ENCODE data around the gene NHLRC4. TPM values are rescaled to one million over a fixed set of nuclear protein-coding genes. Genes with fewer than 3 reads are reported as not detected.

The NHLRC4 gene
- polyA plus RNA-seq, 1 of the 3 experiments (the other 2 are of a cell fraction), result 0.69 TPM

DNA sequence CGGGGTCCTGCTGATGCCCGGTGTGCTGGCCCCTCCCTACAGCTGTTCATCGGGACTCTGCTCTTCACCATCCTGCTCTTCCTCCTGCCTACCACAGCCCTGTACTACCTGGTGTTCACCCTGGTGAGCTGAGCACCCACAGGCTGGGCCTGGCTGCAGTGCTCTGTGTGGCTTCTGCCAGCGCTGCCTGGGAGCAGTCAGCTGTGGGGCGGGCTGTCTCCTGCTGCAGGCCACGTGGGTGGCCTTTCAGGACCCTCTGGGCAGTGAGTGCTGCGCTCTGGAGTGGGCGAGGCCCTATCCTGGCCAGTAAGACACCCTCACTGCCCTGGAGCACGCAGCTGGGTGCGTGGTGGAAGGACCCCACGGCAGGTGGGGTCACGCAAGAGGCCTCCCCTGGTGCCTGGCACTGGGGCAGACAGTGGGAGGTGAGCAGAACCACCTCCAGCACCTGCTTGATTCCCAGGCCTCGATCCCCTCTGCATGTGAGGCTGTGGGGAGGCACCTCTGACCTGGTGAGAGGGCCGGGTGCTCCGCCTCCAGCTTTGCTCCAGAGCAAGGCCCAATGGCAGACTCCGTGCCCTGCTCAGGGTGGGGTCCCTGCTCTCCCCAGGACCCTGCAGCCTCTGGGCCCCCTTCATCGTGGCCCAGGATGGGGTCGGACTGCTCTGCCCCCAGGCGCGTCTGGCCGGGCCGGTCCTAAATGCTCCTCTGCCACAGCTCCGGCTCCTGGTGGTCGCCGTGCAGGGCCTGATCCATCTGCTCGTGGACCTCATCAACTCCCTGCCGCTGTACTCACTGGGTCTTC lies 13.5 kb downstream of the NHLRC4 start (continued):
- TF ChIP-seq, protein P1, sequence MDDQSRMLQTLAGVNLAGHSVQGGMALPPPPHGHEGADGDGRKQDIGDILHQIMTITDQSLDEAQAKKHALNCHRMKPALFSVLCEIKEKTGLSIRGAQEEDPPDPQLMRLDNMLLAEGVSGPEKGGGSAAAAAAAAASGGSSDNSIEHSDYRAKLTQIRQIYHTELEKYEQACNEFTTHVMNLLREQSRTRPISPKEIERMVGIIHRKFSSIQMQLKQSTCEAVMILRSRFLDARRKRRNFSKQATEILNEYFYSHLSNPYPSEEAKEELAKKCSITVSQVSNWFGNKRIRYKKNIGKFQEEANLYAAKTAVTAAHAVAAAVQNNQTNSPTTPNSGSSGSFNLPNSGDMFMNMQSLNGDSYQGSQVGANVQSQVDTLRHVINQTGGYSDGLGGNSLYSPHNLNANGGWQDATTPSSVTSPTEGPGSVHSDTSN (IDR thresholded peaks at IDR 0.05), result no peak
- TF ChIP-seq TEAD4 (IDR thresholded peaks at IDR 0.05; ENCODE audit: borderline replicate concordance, insufficient read depth) (no peak), SIN3A (IDR thresholded peaks at IDR 0.05; ENCODE audit: borderline replicate concordance, low read depth, low read length) (no peak)

DNA sequence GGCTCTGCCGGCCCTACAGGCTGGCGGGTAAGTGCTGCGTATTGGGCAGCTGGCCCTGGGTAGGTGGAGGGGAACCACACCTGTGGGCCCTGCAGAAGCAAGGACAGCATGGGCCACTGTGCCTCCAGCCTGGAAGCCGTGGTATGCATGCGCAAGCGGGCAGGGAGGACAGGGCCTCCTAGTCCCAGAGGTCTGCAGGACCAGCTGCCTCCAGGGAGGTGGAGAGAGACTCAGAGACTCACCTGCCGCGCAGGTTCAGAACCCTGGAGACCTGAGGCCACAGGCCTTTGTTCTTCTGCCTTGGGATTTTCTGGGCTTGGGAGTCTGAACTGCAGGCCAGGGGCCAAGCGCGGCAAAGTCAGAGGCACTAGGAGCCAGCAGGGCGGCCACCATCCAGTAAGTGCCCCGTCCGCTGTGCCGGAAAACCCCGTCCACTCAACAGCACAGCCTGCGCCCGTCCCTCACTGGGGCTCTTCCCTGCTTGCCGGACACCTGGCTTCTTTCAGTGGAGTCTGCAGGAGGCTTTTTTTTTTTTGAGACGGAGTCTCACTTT lies 14.2 kb downstream of the NHLRC4 start:
- no peaks in the 10 kb centered on the region for H3K79me2 ChIP-seq (ENCODE audit: insufficient read depth)
- H3K9ac ChIP-seq, result no peak overlapping the region
- no peaks in the 10 kb centered on the region for H3K9me3 ChIP-seq
- ChIA-PET POLR2A (interaction anchor here (0.7 kb wide), 1 partner anchor 155 kb away, joined by 4 read pairs; no protein-coding TSS in a partner anchor), CTCF (interaction anchor here (1.0 to 1.2 kb wide), 3 partner anchors 34 to 80 kb away, joined by 3 read pairs; no protein-coding TSS in a partner anchor)
- H2AFZ ChIP-seq (ENCODE audit: low read depth), result no peak overlapping the region
- no peaks in the 10 kb centered on the region for H3K27me3 ChIP-seq (ENCODE audit: insufficient read depth)
- peaks cover 0 to 23% of the 10 kb centered on the region in 2 experiments for H3K36me3 ChIP-seq (replicated peaks in 1 of 2; ENCODE audit: control insufficient read depth in 1 of 2, insufficient read depth in 2 of 2, low read length in 1 of 2)
- no peak overlapping the region for H3K4me2 ChIP-seq
- no peak overlapping the region for H3K27ac ChIP-seq (ENCODE audit: low read depth in 2 of 2, low read length in 1 of 2)
- H3K4me3 ChIP-seq (ENCODE audit: low read depth in 2 of 2, low read length in 1 of 2), result no peak overlapping the region
- H3F3A ChIP-seq (replicated peaks; ENCODE audit: insufficient read depth), result no peaks in the 10 kb centered on the region
- TF ChIP-seq EZH2phosphoT487 (IDR thresholded peaks at IDR 0.05; ENCODE audit: borderline replicate concordance, low read depth), result no peak
- no peak for TF ChIP-seq TCF12 (IDR thresholded peaks at IDR 0.05)
- TF ChIP-seq SIN3A (IDR thresholded peaks at IDR 0.05; ENCODE audit: borderline replicate concordance, low read depth, low read length), result no peak
- no peak for TF ChIP-seq NRF1 (IDR thresholded peaks at IDR 0.05; ENCODE audit: low read depth, low read length)
- no peak for TF ChIP-seq MXI1 (IDR thresholded peaks at IDR 0.05; ENCODE audit: low read depth, low read length)
- TF ChIP-seq FOXJ3 (CRISPR knock-in tag; IDR thresholded peaks at IDR 0.05), result no peak
- no peak for TF ChIP-seq ELF1 (IDR thresholded peaks at IDR 0.05)
- TF ChIP-seq, protein P2, sequence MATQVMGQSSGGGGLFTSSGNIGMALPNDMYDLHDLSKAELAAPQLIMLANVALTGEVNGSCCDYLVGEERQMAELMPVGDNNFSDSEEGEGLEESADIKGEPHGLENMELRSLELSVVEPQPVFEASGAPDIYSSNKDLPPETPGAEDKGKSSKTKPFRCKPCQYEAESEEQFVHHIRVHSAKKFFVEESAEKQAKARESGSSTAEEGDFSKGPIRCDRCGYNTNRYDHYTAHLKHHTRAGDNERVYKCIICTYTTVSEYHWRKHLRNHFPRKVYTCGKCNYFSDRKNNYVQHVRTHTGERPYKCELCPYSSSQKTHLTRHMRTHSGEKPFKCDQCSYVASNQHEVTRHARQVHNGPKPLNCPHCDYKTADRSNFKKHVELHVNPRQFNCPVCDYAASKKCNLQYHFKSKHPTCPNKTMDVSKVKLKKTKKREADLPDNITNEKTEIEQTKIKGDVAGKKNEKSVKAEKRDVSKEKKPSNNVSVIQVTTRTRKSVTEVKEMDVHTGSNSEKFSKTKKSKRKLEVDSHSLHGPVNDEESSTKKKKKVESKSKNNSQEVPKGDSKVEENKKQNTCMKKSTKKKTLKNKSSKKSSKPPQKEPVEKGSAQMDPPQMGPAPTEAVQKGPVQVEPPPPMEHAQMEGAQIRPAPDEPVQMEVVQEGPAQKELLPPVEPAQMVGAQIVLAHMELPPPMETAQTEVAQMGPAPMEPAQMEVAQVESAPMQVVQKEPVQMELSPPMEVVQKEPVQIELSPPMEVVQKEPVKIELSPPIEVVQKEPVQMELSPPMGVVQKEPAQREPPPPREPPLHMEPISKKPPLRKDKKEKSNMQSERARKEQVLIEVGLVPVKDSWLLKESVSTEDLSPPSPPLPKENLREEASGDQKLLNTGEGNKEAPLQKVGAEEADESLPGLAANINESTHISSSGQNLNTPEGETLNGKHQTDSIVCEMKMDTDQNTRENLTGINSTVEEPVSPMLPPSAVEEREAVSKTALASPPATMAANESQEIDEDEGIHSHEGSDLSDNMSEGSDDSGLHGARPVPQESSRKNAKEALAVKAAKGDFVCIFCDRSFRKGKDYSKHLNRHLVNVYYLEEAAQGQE (IDR thresholded peaks at IDR 0.05; ENCODE audit: low read depth, low read length), result no peak
- TF ChIP-seq, protein P3, sequence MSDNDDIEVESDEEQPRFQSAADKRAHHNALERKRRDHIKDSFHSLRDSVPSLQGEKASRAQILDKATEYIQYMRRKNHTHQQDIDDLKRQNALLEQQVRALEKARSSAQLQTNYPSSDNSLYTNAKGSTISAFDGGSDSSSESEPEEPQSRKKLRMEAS (IDR thresholded peaks at IDR 0.05; ENCODE audit: low read depth), result no peak
- TF ChIP-seq JUND (IDR thresholded peaks at IDR 0.05), result no peak
- no peak for TF ChIP-seq YY1 (IDR thresholded peaks at IDR 0.05; ENCODE audit: low read depth)
- TF ChIP-seq SMC3 (IDR thresholded peaks at IDR 0.05; ENCODE audit: low read depth, low read length), result no peak
- TF ChIP-seq RCOR1 (IDR thresholded peaks at IDR 0.05; ENCODE audit: low read length), result no peak
- TF ChIP-seq NFIC (IDR thresholded peaks at IDR 0.05; ENCODE audit: borderline replicate concordance), result no peak
- WGBS (ENCODE audit: low lambda C conversion rate), result over 99% methylated on average over 12 of the region's 19 CpGs
- DNase-seq, result no peak
- H3K4me1 ChIP-seq (ENCODE audit: control insufficient read depth in 1 of 2, insufficient read depth in 2 of 2, low read depth in 1 of 2, low read length in 1 of 2), result peaks cover 6 to 10% of the 10 kb centered on the region in 2 experiments; a peak in 1 of 4 replicates
- H4K20me1 ChIP-seq (ENCODE audit: insufficient read depth), result no peaks in the 10 kb centered on the region
- H3K9me2 ChIP-seq, result no peaks in the 10 kb centered on the region
